HepG2 (cell line): ENCODE data around the gene PLXNA4. TPM values are rescaled to one million over a fixed set of nuclear protein-coding genes. Genes with fewer than 3 reads are reported as not detected.

Source experiments
- ATAC-seq: fragments of 200-7000 bp; cut with Tn5 transposase; 3 replicates; pipeline ENCODE4 v1.9.1; 2020; ENCODE audit warnings: mild to moderate bottlenecking, moderate library complexity
- BruUV-seq: library from RNA; stranded (reverse); fragments of 400-500 nt; replicated peaks from 2 replicates; lab custom pipeline; 2021; lab: Mats Ljungman, UMichigan
- CTCF ChIA-PET: fragments of 300-600 bp; formaldehyde crosslinking; extraction: SDS; loops from one replicate; lab custom pipeline; 2021; ENCODE audit warnings: low total read pairs, inconsistent platforms, low intra/inter-chr PET ratio; lab: Yijun Ruan, JAX
- POLR2A ChIA-PET: fragments of 350-600 bp; sonication (Branson Sonifier 250); formaldehyde crosslinking; loops from one replicate; lab custom pipeline; 2020; ENCODE audit warnings: antibody characterized with exemption, inconsistent platforms; lab: Yijun Ruan, JAX
- DNase-seq: peaks from one replicate; pipeline ENCODE4 v3.0.0-alpha.2; 2015; ENCODE audit warnings: low spot score
- FAIRE-seq: peaks from 3 replicates; lab custom pipeline; 2011; peaks lifted over from hg19 to GRCh38; lab: Jason Lieb, UNC
- H2AFZ ChIP-seq: one replicate; pipeline ENCODE4 v1.6.1; 2011; ENCODE audit warnings: low read length, inconsistent platforms
- H3K27ac ChIP-seq: fragments of 300-600 bp; 3 replicates; pipeline ENCODE4 v1.8.0; 2011; ENCODE audit warnings: mixed run types, mild to moderate bottlenecking, mixed read lengths, low read length, inconsistent platforms; ENCODE audit not compliant: insufficient read depth; ENCODE audit errors: extremely low read length
- H3K27me3 ChIP-seq, 2 experiments: fragments of 200-600 bp in 1 of 2; 2 replicates in 1 of 2; 3 replicates in 1 of 2; pipeline versions ENCODE4 v1.6.0 to v1.8.0; 2011; ENCODE audit warnings: low read length in 2 of 2, mild to moderate bottlenecking in 2 of 2, moderate library complexity in 2 of 2, inconsistent platforms in 1 of 2; ENCODE audit not compliant: insufficient read depth in 2 of 2, control insufficient read depth in 1 of 2
- H3K36me3 ChIP-seq, 2 experiments: fragments of 200-600 bp in 1 of 2; replicated peaks in 1 of 2; 2 replicates in 1 of 2; 3 replicates in 1 of 2; pipeline versions ENCODE4 v1.5.1 to v1.8.0; 2011; ENCODE audit warnings: low read length in 2 of 2, inconsistent platforms in 1 of 2; ENCODE audit not compliant: insufficient read depth in 2 of 2, control insufficient read depth in 1 of 2
- H3K4me1 ChIP-seq: 2 replicates; pipeline ENCODE4 v1.5.1; 2012; ENCODE audit warnings: low read length, inconsistent platforms; ENCODE audit not compliant: insufficient read depth
- H3K4me2 ChIP-seq: 2 replicates; pipeline ENCODE4 v1.6.0; 2011; ENCODE audit warnings: low read depth, low read length, inconsistent platforms
- H3K4me3 ChIP-seq, 3 experiments: fragments of 200-600 bp in 1 of 3; sonication (generic), shearing (Covaris generic) in 1 of 3; replicated peaks in 1 of 3; 2 replicates each; pipeline ENCODE4 v1.5.1; 2011 to 2016; ENCODE audit warnings: low read length in 3 of 3, inconsistent platforms in 2 of 3, low read depth in 2 of 3, mild to moderate bottlenecking in 2 of 3, control low read depth in 1 of 3, mixed read lengths in 1 of 3; ENCODE audit not compliant: insufficient read depth in 1 of 3
- H3K79me2 ChIP-seq: one replicate; pipeline ENCODE4 v1.6.1; 2011; ENCODE audit warnings: low read length, inconsistent platforms; ENCODE audit not compliant: insufficient read depth
- H3K9ac ChIP-seq: 2 replicates; pipeline ENCODE4 v1.6.0; 2011; ENCODE audit warnings: mild to moderate bottlenecking, low read depth, low read length, inconsistent platforms; ENCODE audit not compliant: insufficient read depth
- H3K9me3 ChIP-seq: 2 replicates; pipeline ENCODE4 v1.5.1; 2012; ENCODE audit warnings: mild to moderate bottlenecking, low read length
- H4K20me1 ChIP-seq: 2 replicates; pipeline ENCODE4 v1.6.0; 2011; ENCODE audit warnings: inconsistent platforms, mild to moderate bottlenecking, low read length, moderate library complexity; ENCODE audit not compliant: insufficient read depth
- ARNTL ChIP-seq: sonication (generic); formaldehyde crosslinking; IDR thresholded peaks from 2 replicates; pipeline ENCODE4 v1.4.0; 2020; ENCODE audit warnings: mild to moderate bottlenecking, missing genetic modification reagents
- MTA1 ChIP-seq: sonication (generic); formaldehyde crosslinking; IDR thresholded peaks from 2 replicates; pipeline ENCODE4 v1.4.0; 2020; ENCODE audit warnings: missing genetic modification reagents, mild to moderate bottlenecking, borderline replicate concordance
- MTF2 ChIP-seq: sonication (generic); formaldehyde crosslinking; IDR thresholded peaks from 2 replicates; pipeline ENCODE4 v1.5.0; 2020; ENCODE audit warnings: missing genetic modification reagents, borderline replicate concordance
- PHF8 ChIP-seq: sonication (generic); formaldehyde crosslinking; IDR thresholded peaks from 2 replicates; pipeline ENCODE4 v1.5.0; 2020; ENCODE audit warnings: missing genetic modification reagents
- ZNF34 ChIP-seq: sonication (generic); formaldehyde crosslinking; IDR thresholded peaks from 2 replicates; pipeline ENCODE4 v1.4.0; 2020; ENCODE audit warnings: mild to moderate bottlenecking, missing genetic modification reagents, borderline replicate concordance
- ZNF768 ChIP-seq: sonication (generic); formaldehyde crosslinking; IDR thresholded peaks from 2 replicates; pipeline ENCODE4 v1.4.0; 2020; ENCODE audit warnings: missing genetic modification reagents
- WGBS: methylation state at CpG from one replicate; pipeline ENCODE4 v1.1.6; 2017; ENCODE audit warnings: low lambda C conversion rate; 5-methylcytosine and 5-hydroxymethylcytosine counted together
- in situ Hi-C: cut with HindIII; loops from 2 replicates; pipeline ENCODE4 v1.10.0; 2017; ENCODE audit warnings: low pct_unique_long_range_greater_than_20kb; ENCODE audit not compliant: extremely low pct_ligation_motif_present
- intact Hi-C: fragments of 100-400 bp; cut with micrococcal nuclease; formaldehyde crosslinking; loops from one replicate; pipeline ENCODE4 v1.10.0; 2022; ENCODE audit not compliant: unreplicated experiment
- polyA plus RNA-seq, 8 experiments: library from polyadenylated mRNA; depleted of rRNA in 3 of 8; stranded (reverse) in 7 of 8; unstranded in 1 of 8; fragments of >200 nt; fragmentation: Illumina TruSeq in 4 of 8; extraction: Trizol in 4 of 8; gene quantifications; 2 replicates each; pipeline versions ENCODE4 v1.2.1 to v1.2.3, GENCODE V29; 2011 to 2016; ENCODE audit warnings: low read depth in 4 of 8, missing spikeins in 1 of 8, mixed read lengths in 1 of 8; ENCODE audit not compliant: insufficient read depth in 1 of 8
- total RNA-seq, 5 experiments: library from RNA; depleted of rRNA; stranded (reverse); fragments of >200 nt; fragmentation: Illumina TruSeq; extraction: Trizol; gene quantifications; 2 replicates each; pipeline ENCODE4 v1.2.3, GENCODE V29; 2016; ENCODE audit warnings: low read depth in 1 of 5
- TF ChIP-seq, protein P1 (sequence below): sonication (generic); formaldehyde crosslinking; IDR thresholded peaks from 2 replicates; pipeline ENCODE4 v1.5.0; 2020; ENCODE audit warnings: mild to moderate bottlenecking, missing genetic modification reagents, moderate library complexity
- TF ChIP-seq, protein P2 (sequence below): sonication (generic); formaldehyde crosslinking; IDR thresholded peaks from 2 replicates; pipeline ENCODE4 v1.8.0; 2022; ENCODE audit warnings: missing genetic modification reagents, mild to moderate bottlenecking, moderate library complexity, borderline replicate concordance
- TF ChIP-seq, protein P3 (sequence below): sonication (generic); formaldehyde crosslinking; IDR thresholded peaks from 2 replicates; pipeline ENCODE4 v1.5.1; 2020; ENCODE audit warnings: mild to moderate bottlenecking, missing genetic modification reagents, moderate library complexity

PLXNA4 gene
- total and polyA plus RNA-seq, 2 of the 13 experiments (the other 11 are each of a cell fraction or from before 2014, with no cell fraction given): 0.01 to 0.04 TPM

DNA sequence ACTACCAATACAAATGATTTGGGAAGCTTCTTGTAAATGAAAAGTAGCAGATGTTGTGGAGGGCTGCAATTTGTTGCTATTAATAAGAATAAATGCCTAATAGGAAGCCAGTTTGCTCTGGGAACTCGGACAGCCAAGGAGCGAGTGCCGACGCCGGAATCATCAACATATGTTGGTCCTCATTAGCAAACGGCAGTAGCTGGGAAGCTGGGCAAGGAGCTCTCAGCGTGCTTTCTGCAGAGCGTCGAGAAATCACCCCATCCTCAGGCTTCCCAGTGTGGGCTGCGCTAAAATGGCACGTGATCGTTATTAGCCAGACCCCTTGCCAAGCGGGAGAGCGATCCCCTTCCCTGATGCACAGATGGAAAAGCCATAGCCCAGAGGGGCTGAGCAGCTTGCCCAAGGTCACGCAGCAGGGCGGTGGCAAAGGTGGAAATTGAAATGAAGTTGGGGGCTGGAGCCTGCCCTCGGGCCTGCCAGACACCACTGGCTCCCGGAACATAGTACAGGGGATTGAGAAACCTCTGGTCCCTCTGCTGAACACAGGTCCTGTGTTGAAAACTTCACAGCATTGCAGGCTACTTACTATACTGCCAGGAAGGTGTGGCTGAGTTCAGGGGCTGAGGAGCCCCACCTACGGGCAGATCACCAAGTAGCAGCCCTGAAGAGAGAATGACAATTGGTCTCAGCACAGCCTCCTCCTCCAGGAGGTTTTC, 326.9 kb downstream of the PLXNA4 start:
- Histone ChIP-seq H3K4me3 (no peak overlapping the region; a peak in 1 of 6 replicates), H3K27me3 (no peaks in the 10 kb centered on the region; a peak in 1 of 5 replicates), H3K79me2 (no peaks in the 10 kb centered on the region), H2AFZ (no peak overlapping the region), H3K27ac (no peak overlapping the region), H3K9me3 (no peaks in the 10 kb centered on the region), H3K4me2 (peak overlapping the region; percentile 82), H3K9ac (no peak overlapping the region), H3K36me3 (no peaks in the 10 kb centered on the region), H4K20me1 (no peaks in the 10 kb centered on the region), H3K4me1 (peaks cover 44% of the 10 kb centered on the region)
- TF ChIP-seq, protein P1, sequence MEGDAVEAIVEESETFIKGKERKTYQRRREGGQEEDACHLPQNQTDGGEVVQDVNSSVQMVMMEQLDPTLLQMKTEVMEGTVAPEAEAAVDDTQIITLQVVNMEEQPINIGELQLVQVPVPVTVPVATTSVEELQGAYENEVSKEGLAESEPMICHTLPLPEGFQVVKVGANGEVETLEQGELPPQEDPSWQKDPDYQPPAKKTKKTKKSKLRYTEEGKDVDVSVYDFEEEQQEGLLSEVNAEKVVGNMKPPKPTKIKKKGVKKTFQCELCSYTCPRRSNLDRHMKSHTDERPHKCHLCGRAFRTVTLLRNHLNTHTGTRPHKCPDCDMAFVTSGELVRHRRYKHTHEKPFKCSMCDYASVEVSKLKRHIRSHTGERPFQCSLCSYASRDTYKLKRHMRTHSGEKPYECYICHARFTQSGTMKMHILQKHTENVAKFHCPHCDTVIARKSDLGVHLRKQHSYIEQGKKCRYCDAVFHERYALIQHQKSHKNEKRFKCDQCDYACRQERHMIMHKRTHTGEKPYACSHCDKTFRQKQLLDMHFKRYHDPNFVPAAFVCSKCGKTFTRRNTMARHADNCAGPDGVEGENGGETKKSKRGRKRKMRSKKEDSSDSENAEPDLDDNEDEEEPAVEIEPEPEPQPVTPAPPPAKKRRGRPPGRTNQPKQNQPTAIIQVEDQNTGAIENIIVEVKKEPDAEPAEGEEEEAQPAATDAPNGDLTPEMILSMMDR (CRISPR knock-in tag): peak; percentile 61
- TF ChIP-seq ZNF768 (peak; percentile 97), MTA1 (CRISPR knock-in tag) (no peak), PHF8 (CRISPR knock-in tag) (no peak), MTF2 (CRISPR knock-in tag) (no peak), ARNTL (CRISPR knock-in tag) (no peak), ZNF34 (CRISPR knock-in tag) (no peak)
- TF ChIP-seq, protein P2, sequence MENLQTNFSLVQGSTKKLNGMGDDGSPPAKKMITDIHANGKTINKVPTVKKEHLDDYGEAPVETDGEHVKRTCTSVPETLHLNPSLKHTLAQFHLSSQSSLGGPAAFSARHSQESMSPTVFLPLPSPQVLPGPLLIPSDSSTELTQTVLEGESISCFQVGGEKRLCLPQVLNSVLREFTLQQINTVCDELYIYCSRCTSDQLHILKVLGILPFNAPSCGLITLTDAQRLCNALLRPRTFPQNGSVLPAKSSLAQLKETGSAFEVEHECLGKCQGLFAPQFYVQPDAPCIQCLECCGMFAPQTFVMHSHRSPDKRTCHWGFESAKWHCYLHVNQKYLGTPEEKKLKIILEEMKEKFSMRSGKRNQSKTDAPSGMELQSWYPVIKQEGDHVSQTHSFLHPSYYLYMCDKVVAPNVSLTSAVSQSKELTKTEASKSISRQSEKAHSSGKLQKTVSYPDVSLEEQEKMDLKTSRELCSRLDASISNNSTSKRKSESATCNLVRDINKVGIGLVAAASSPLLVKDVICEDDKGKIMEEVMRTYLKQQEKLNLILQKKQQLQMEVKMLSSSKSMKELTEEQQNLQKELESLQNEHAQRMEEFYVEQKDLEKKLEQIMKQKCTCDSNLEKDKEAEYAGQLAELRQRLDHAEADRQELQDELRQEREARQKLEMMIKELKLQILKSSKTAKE (CRISPR knock-in tag): no peak
- TF ChIP-seq, protein P3, sequence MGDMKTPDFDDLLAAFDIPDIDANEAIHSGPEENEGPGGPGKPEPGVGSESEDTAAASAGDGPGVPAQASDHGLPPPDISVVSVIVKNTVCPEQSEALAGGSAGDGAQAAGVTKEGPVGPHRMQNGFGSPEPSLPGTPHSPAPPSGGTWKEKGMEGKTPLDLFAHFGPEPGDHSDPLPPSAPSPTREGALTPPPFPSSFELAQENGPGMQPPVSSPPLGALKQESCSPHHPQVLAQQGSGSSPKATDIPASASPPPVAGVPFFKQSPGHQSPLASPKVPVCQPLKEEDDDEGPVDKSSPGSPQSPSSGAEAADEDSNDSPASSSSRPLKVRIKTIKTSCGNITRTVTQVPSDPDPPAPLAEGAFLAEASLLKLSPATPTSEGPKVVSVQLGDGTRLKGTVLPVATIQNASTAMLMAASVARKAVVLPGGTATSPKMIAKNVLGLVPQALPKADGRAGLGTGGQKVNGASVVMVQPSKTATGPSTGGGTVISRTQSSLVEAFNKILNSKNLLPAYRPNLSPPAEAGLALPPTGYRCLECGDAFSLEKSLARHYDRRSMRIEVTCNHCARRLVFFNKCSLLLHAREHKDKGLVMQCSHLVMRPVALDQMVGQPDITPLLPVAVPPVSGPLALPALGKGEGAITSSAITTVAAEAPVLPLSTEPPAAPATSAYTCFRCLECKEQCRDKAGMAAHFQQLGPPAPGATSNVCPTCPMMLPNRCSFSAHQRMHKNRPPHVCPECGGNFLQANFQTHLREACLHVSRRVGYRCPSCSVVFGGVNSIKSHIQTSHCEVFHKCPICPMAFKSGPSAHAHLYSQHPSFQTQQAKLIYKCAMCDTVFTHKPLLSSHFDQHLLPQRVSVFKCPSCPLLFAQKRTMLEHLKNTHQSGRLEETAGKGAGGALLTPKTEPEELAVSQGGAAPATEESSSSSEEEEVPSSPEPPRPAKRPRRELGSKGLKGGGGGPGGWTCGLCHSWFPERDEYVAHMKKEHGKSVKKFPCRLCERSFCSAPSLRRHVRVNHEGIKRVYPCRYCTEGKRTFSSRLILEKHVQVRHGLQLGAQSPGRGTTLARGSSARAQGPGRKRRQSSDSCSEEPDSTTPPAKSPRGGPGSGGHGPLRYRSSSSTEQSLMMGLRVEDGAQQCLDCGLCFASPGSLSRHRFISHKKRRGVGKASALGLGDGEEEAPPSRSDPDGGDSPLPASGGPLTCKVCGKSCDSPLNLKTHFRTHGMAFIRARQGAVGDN (CRISPR knock-in tag): peak; percentile 16; the same call in 1 of the 2 replicates
- DNase-seq (peak; percentile 64), ATAC-seq (peak; percentile 73), FAIRE-seq (peak; percentile 21)
- no TSS peak for BruUV-seq
- CTCF ChIA-PET: no interaction called here
- in situ Hi-C loops (no loop called here), intact Hi-C loops (loop anchor here (1.0 kb wide), 1 partner anchor 51 kb away; no protein-coding TSS in a partner anchor)
- 73% methylated on average over 13 of the region's 19 CpGs for WGBS
- POLR2A ChIA-PET: no interaction called here
